ENCODE measurements around the gene SLC7A6OS.

SLC7A6OS gene

DNA sequence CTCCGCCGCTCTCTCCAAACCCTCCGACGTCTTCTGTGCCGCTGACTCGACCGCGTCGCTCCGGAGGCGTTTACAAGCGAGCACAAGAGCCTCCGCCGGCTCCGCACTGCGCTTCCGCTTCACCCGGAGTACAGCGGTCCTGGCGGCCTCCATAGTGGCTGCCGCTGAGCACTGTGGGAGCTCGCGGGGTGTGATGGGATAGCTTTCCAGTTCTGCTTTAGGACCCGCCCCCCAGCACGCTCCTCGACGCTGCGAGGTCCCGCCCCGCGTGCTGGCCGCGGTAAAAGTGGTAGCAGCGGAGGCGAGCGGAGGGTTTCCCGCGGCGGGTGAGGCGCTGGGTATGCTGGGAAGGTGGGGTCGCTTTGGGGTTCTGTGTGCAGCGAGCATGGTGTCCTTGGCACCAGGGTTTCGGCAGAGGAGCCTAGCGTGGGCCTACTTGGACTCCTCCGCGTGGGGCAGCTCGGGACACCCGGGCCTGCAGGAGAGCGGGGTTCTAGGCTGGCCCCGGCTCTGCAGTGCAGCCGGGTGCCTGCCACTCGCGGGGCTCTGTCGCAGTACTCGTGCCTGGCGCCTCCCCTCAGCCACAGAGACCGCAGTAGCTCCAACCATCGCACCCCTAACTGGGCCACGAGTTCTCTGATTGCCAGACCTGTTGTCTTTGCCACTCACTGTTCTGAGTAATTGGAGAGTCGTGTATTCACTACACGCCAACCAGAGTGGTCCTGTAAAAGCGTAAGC is at the start of gene SLC7A6OS, which contains the start of gene PRMT7:
Gene SLC7A6OS, minus strand, starts transcription at position 173 of the 738 bp plus-strand sequence. Its CDS starts 20 bp downstream, at position 153.
Gene PRMT7, plus strand, starts transcription at position 246 of the 738 bp plus-strand sequence. CDS start 4,961 bp downstream, outside the sequence.
- Mint-ChIP-seq H3K27ac (peak within 1 kb of the TSS; percentile 99), H3K4me3 (peak within 1 kb of the TSS; percentile 99), H3K9me3 (no peaks in the 10 kb centered on the region), H3K36me3 (peaks cover 10% of the 10 kb centered on the region), H3K4me1 (peaks cover 51% of the 10 kb centered on the region), H3K27me3 (no peaks in the 10 kb centered on the region)

DNA sequence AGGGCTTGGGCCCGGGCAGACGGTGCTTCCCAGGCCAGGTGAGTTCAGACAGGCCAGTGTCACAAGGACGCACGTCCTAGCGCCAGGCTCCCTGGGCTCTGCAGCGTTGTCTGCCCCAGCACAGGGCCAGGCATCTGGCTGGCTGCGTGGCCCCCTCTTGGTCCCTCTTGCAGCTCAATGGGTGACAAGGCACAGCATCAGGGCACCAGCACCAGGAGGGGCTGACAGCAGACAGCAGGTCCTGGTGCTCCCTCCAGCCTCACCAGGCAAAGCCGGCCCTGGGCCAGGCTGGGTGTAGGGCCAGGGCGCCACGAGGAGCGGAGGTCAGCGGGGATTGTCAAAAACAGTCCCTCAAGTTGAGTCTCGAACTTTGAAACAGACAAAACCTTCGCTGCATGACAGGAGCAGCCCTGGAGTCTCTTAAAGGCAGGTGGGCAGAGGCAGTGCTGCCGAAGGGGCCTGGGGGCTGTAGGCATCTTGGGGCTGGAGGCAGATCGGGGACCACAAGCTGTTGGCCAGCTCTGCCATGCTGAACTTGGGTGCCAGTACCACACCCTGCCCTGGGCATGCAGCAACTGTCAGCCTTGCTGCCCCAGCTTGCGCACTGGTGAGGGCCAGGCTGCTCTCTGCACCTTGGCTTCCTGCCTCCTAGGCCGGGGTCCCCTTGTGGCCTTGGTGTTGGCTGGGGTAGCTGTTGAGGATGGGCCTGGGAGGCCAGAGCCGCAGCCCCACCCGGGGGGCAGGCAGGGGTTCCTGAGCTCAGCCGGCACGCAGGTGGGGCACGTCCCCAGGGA is 48.8 kb upstream of the SLC7A6OS start:
- Mint-ChIP-seq H3K36me3 (peaks cover 6% of the 10 kb centered on the region), H3K27me3 (no peaks in the 10 kb centered on the region), H3K27ac (no peak overlapping the region), H3K4me3 (no peak overlapping the region), H3K4me1 (peaks cover 39% of the 10 kb centered on the region), H3K9me3 (no peaks in the 10 kb centered on the region)

DNA sequence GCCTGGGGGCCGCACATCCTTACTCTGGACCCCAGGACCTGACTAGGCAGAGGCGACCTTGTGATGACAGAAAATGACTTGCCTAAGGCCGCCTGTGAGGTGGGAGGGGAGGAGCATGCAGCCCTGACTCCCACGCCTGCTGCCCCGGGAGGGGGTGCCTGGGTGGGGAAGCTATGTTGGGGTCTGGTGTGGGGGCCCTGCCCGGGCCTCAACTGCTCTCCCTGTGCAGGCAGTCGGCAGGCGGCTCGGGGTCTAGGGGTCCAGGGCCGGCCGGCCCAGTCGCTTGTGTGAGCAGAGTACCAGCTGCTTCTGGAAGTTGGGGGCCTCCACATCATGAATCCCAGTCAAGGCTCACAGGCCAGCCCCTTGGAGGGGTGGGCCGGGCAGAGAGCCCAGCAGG is 48.2 kb upstream of the SLC7A6OS start:
- no peaks in the 10 kb centered on the region for H3K9me3 Mint-ChIP-seq
- peaks cover 36% of the 10 kb centered on the region for H3K4me1 Mint-ChIP-seq
- H3K4me3 Mint-ChIP-seq: no peak overlapping the region
- no peaks in the 10 kb centered on the region for H3K27me3 Mint-ChIP-seq
- H3K27ac Mint-ChIP-seq: no peak overlapping the region
- H3K36me3 Mint-ChIP-seq: peaks cover 8% of the 10 kb centered on the region

DNA sequence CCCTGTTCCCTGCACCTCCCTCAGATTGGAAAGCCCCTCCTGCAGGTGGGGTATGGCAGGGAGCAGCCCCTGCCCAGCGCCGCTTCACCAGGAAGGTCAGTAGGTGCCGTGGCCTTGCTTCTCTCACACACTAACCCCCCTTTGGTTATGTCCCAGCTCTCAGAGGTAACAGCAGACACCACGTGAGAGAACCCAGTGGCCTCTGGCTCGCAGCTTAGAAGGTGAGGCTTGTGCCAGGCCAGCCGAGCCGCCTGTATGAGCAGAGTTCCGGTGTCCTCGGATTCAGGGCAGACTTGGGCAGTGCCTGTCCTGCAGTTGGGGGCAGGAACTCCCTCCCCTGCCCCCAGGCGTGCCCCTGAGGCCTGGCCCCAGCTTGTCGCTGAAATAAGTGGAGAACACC is 47.2 kb upstream of the SLC7A6OS start:
- H3K9me3 Mint-ChIP-seq: no peaks in the 10 kb centered on the region
- H3K27ac Mint-ChIP-seq: no peak overlapping the region
- H3K36me3 Mint-ChIP-seq: peaks cover 10% of the 10 kb centered on the region
- H3K4me1 Mint-ChIP-seq: peaks cover 36% of the 10 kb centered on the region
- H3K4me3 Mint-ChIP-seq: no peak overlapping the region
- no peaks in the 10 kb centered on the region for H3K27me3 Mint-ChIP-seq

DNA sequence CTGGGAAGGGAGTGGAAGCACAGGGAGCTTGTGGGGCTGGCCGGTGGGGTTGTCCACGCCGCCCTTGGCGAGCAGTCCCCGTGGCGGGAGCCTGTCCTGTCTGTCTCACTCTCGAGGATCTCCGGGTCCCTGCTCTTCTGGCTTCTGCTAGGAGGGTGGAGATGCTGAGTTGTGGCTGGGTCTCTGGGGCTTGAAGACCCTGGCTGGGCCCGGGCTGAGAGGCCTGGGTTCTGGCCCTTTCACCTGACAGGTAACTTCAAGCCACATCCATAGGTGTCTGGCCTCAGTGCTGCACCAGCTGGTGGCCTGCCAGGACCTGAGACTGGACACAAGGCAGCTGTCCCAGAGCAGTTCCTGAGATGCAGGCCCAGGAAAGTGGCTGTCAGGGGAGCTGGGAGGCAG is 46.8 kb upstream of the SLC7A6OS start:
- peaks cover 36% of the 10 kb centered on the region for H3K4me1 Mint-ChIP-seq
- no peak overlapping the region for H3K4me3 Mint-ChIP-seq
- H3K36me3 Mint-ChIP-seq: peaks cover 12% of the 10 kb centered on the region
- H3K9me3 Mint-ChIP-seq: no peaks in the 10 kb centered on the region
- H3K27me3 Mint-ChIP-seq: no peaks in the 10 kb centered on the region
- no peak overlapping the region for H3K27ac Mint-ChIP-seq

- no peaks in the 10 kb centered on the region for H3K27me3 Mint-ChIP-seq
Measured at GRCh38 chr16:68356919-68357286, 46.2 kb upstream of the SLC7A6OS start.

DNA sequence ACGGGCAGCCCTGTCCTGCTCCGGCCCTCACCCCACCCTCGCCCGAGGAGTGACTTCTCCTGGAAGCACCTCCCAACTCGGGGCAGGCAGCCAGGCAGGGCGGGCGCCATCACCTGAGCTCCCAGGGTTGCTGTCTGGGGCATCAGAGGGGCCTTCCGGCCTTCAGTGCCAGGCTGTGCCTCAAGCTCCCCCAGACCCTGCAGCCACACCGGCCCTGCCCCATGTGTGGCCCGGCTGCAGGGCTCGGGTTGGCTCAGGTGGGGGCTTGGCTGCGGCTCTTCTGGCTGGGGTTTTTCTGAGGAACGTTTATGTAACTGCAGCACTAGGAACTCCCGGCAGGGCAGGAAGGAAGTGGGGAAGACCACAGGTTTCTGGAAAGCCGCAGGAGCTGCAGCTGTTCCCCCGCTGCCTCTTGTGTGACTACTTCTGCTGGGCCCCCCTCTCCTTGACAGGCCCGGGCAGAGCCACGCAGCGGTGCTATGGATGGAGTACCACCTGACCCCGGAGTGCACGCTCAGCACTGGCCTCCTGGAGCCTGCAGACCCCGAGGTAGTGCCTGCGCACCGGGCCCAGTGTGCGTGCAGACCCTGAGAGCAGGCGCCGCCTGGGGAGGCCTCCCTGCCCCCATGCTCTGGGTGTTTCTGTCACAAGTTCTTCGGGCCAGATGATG is 45.6 kb upstream of the SLC7A6OS start:
- H3K27me3 Mint-ChIP-seq: no peaks in the 10 kb centered on the region
- no peak overlapping the region for H3K27ac Mint-ChIP-seq
- peaks cover 12% of the 10 kb centered on the region for H3K36me3 Mint-ChIP-seq

More at GRCh38 chr16:68356919-68357286, 46.2 kb upstream of the SLC7A6OS start:
- Mint-ChIP-seq H3K27ac (no peak overlapping the region), H3K36me3 (peaks cover 12% of the 10 kb centered on the region), H3K4me1 (peaks cover 36% of the 10 kb centered on the region), H3K9me3 (no peaks in the 10 kb centered on the region), H3K4me3 (peak overlapping the region; percentile 36)

GRCh38 chr16:68355447-68356248 is 44.9 kb upstream of the SLC7A6OS start:
- H3K9me3 Mint-ChIP-seq: no peaks in the 10 kb centered on the region
- no peaks in the 10 kb centered on the region for H3K27me3 Mint-ChIP-seq
- peaks cover 12% of the 10 kb centered on the region for H3K36me3 Mint-ChIP-seq
- H3K4me1 Mint-ChIP-seq: peaks cover 36% of the 10 kb centered on the region
- H3K27ac Mint-ChIP-seq: no peak overlapping the region
- H3K4me3 Mint-ChIP-seq: peak overlapping the region; percentile 4

More for the DNA sequence above, 45.6 kb upstream of the SLC7A6OS start:
- Mint-ChIP-seq H3K4me3 (peak overlapping the region; percentile 70), H3K4me1 (peaks cover 36% of the 10 kb centered on the region), H3K9me3 (no peaks in the 10 kb centered on the region)

- H3K4me1 Mint-ChIP-seq: peaks cover 36% of the 10 kb centered on the region
- H3K27me3 Mint-ChIP-seq: no peaks in the 10 kb centered on the region
- H3K4me3 Mint-ChIP-seq: no peak overlapping the region
- no peak overlapping the region for H3K27ac Mint-ChIP-seq
- H3K36me3 Mint-ChIP-seq: peaks cover 12% of the 10 kb centered on the region
- H3K9me3 Mint-ChIP-seq: no peaks in the 10 kb centered on the region
Measured at GRCh38 chr16:68354816-68355215, 44.1 kb upstream of the SLC7A6OS start.

- Mint-ChIP-seq H3K36me3 (peaks cover 15% of the 10 kb centered on the region), H3K9me3 (no peaks in the 10 kb centered on the region), H3K27me3 (no peaks in the 10 kb centered on the region), H3K27ac (no peak overlapping the region), H3K4me3 (no peak overlapping the region), H3K4me1 (peaks cover 35% of the 10 kb centered on the region)
Measured at GRCh38 chr16:68353366-68353765, 42.6 kb upstream of the SLC7A6OS start.

- no peak overlapping the region for H3K27ac Mint-ChIP-seq
- H3K4me3 Mint-ChIP-seq: no peak overlapping the region
- no peaks in the 10 kb centered on the region for H3K9me3 Mint-ChIP-seq
- H3K36me3 Mint-ChIP-seq: peaks cover 15% of the 10 kb centered on the region
- peaks cover 25% of the 10 kb centered on the region for H3K4me1 Mint-ChIP-seq
- no peaks in the 10 kb centered on the region for H3K27me3 Mint-ChIP-seq
Measured at GRCh38 chr16:68351991-68352431, 41.3 kb upstream of the SLC7A6OS start.

DNA sequence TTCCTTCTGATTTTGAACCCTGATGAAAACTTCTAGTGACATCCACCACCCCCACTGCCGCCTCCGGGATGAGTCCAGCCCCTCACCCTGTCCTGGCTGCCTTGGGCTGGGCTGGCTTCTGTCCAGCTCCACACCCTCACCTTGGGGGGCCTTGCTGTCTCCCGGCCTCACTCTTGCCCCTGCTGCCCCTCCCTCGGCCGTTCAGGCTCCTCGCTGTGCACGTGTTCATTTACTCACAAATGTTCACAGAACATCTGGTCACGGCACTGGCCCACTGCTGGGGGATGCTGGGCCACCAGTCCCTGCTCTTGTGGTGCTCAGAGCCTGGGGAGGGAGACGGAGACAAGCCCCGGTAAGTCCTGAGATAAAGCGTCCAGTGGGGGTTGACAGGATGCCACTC is 40.7 kb upstream of the SLC7A6OS start:
- H3K4me1 Mint-ChIP-seq: peaks cover 19% of the 10 kb centered on the region
- H3K36me3 Mint-ChIP-seq: peaks cover 15% of the 10 kb centered on the region
- H3K9me3 Mint-ChIP-seq: no peaks in the 10 kb centered on the region
- no peaks in the 10 kb centered on the region for H3K27me3 Mint-ChIP-seq
- H3K27ac Mint-ChIP-seq: no peak overlapping the region
- no peak overlapping the region for H3K4me3 Mint-ChIP-seq

DNA sequence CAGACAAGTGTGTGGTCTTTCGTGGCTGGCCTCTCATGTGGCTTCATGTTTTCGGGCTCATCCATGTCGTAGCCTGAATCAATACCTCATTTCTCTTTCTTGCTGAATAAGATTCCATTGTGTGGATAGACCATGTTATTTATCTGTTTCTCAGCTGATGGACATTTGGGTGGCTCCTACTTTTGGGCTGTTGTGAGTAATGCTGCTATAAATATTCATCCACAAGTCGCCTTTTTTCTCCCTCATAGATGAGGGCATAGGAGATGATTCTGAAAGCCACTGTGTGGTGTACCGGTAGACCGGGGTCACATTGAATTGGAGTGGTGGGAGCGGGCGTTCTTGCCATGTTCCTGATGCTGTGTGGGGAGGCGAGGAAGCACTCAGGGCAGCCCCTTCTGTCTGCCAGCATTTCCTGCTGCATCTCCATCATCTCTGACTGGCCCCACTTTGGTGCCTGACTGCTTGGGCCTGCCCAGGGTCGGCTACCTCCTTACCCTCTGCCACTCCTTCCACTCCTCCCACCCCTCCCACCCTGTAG is 40.1 kb upstream of the SLC7A6OS start:
- no peaks in the 10 kb centered on the region for H3K9me3 Mint-ChIP-seq
- H3K27me3 Mint-ChIP-seq: no peaks in the 10 kb centered on the region
- H3K36me3 Mint-ChIP-seq: peaks cover 15% of the 10 kb centered on the region
- no peak overlapping the region for H3K4me3 Mint-ChIP-seq
- peaks cover 13% of the 10 kb centered on the region for H3K4me1 Mint-ChIP-seq
- H3K27ac Mint-ChIP-seq: no peak overlapping the region

DNA sequence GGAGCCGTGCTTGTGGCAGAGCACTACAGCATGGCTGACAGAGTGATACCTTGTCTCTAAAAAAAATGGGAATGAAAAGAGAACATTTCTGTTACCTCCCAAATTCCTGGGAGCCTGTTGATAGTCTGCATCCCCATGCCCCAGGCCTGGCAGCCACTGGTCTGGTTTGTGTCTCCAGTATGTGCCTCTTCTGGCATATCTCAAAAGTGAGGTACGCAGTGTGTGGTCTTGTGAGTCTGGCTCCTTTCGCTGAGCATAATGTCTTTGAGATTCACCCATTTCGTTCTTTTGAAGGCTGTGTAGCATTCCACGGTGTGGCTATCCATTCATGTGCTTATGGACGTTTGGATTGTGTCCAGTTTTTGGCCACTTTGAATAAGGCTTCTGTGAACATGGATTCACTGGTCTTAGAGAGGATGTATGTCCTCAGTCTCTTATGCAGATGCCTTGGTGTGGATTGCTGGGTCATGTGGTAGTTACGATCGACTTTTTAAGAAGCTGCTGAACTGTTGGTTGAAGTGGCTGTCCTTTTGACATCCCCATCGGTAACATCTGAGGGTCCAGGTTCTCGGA is 39.2 kb upstream of the SLC7A6OS start:
- Mint-ChIP-seq H3K27me3 (no peaks in the 10 kb centered on the region), H3K4me1 (peaks cover 4% of the 10 kb centered on the region), H3K9me3 (no peaks in the 10 kb centered on the region), H3K27ac (no peak overlapping the region), H3K36me3 (peaks cover 13% of the 10 kb centered on the region), H3K4me3 (no peak overlapping the region)
